Ishikawa (cell line): ENCODE measurements around the gene TMCC1.

Experiments used
- CEBPB ChIP-seq: IDR thresholded peaks from 2 replicates; pipeline ENCODE4 v1.6.1; 2012
- CREB1 ChIP-seq: IDR thresholded peaks from 2 replicates; pipeline ENCODE4 v1.6.1; 2012; ENCODE audit warnings: low read depth
- EGR1 ChIP-seq: IDR thresholded peaks from 2 replicates; pipeline ENCODE4 v1.6.1; 2012
- EP300 ChIP-seq: IDR thresholded peaks from 2 replicates; pipeline ENCODE4 v1.6.1; 2012; ENCODE audit warnings: borderline replicate concordance
- FOXM1 ChIP-seq: IDR thresholded peaks from 2 replicates; pipeline ENCODE4 v1.6.1; 2012; ENCODE audit warnings: low read depth, borderline replicate concordance
- MAX ChIP-seq: IDR thresholded peaks from 2 replicates; pipeline ENCODE4 v1.6.1; 2012
- NFIC ChIP-seq: IDR thresholded peaks from 2 replicates; pipeline ENCODE4 v1.6.1; 2012
- RAD21 ChIP-seq: IDR thresholded peaks from 2 replicates; pipeline ENCODE4 v1.6.1; 2012; ENCODE audit warnings: low read depth
- REST ChIP-seq: IDR thresholded peaks from 2 replicates; pipeline ENCODE4 v1.6.1; 2012; ENCODE audit warnings: low read depth, mild to moderate bottlenecking
- TAF1 ChIP-seq: IDR thresholded peaks from 2 replicates; pipeline ENCODE4 v1.6.1; 2012; ENCODE audit warnings: low read depth, mild to moderate bottlenecking
- TCF12 ChIP-seq: IDR thresholded peaks from 2 replicates; pipeline ENCODE4 v1.6.1; 2012; ENCODE audit warnings: low read depth
- TEAD4 ChIP-seq: IDR thresholded peaks from 2 replicates; pipeline ENCODE4 v1.6.1; 2012
- USF1 ChIP-seq: IDR thresholded peaks from 2 replicates; pipeline ENCODE4 v1.6.1; 2012
- YY1 ChIP-seq: IDR thresholded peaks from 2 replicates; pipeline ENCODE4 v1.6.1; 2012; ENCODE audit warnings: low read depth
- ZBTB7A ChIP-seq: IDR thresholded peaks from 2 replicates; pipeline ENCODE4 v1.6.1; 2012; ENCODE audit warnings: low read depth

The TMCC1 gene

DNA sequence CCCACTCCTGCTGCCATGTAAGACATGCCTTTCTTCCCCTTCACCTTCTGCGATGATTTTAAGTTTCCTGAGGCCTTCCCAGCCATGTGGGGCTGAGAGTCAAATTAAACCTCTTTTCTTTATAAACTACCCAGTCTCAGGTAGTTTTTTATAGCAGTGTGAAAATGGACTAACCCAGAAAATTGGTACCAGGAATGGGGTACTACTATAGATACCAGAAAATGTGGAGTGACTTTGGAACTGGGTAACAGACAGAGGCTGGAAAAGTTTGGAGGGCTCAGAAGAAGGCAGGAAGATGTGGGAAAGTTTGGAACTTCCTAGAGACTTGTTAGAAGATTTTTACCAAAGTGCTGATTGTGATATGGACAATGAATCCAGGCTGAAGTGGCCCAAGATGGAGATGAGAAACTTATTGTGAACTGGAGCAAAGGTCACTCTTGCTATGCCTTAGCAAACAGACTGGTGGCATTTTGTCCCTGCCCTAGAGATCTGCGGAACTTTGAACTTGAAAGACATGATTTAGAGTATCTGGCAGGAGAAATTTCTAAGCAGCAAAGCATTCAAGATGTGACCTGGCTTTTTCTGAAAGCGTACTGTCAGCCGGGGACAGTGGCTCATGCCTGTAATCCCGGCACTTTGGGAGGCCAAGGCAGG lies 52.7 kb downstream of the TMCC1 start:
- TF ChIP-seq YY1 (no peak), MAX (no peak), CREB1 (no peak), USF1 (no peak), FOXM1 (no peak), TCF12 (no peak), RAD21 (no peak), TEAD4 (no peak), ZBTB7A (no peak), NFIC (no peak), REST (no peak), EP300 (no peak), CEBPB (no peak), TAF1 (no peak), EGR1 (no peak)

- no peak for TF ChIP-seq USF1
- TF ChIP-seq RAD21: no peak
- no peak for TF ChIP-seq TCF12
- no peak for TF ChIP-seq FOXM1
- TF ChIP-seq TEAD4: no peak
- no peak for TF ChIP-seq YY1
- no peak for TF ChIP-seq EGR1
- no peak for TF ChIP-seq CEBPB
- no peak for TF ChIP-seq REST
- TF ChIP-seq NFIC: no peak
- no peak for TF ChIP-seq TAF1
These were observed 55.4 kb downstream of the TMCC1 start for GRCh38 chr3:129838086-129838485.

- TF ChIP-seq CEBPB (no peak), TAF1 (no peak), ZBTB7A (no peak), CREB1 (no peak), YY1 (no peak), REST (no peak), RAD21 (no peak), TCF12 (no peak), FOXM1 (no peak), NFIC (no peak), EP300 (no peak), MAX (no peak)
These were observed 56.4 kb downstream of the TMCC1 start for GRCh38 chr3:129837065-129837642.

GRCh38 chr3:129836381-129837064 lies 57.0 kb downstream of the TMCC1 start:
- TF ChIP-seq REST: no peak
